ENCODE measurements around the gene MYOM1. TPM values are rescaled to one million over a fixed set of nuclear protein-coding genes. Genes with fewer than 3 reads are reported as not detected.

Gene MYOM1
- total RNA-seq, 1 experiment from 2014 or later: 0.37 TPM

- no TSS peak for BruUV-seq (replicated peaks)
- intact Hi-C loops (cut with micrococcal nuclease; ENCODE audit: unreplicated experiment): no loop called here
- CTCF ChIA-PET: no interaction called here
Observed at GRCh38 chr18:3094338-3094684, 125.5 kb downstream of the MYOM1 start.

GRCh38 chr18:3093624-3094337 lies 126.0 kb downstream of the MYOM1 start:
- peaks cover 20% of the 10 kb centered on the region for H3K4me1 ChIP-seq (ENCODE audit: insufficient read depth, low read length, poor library complexity, severe bottlenecking)
- ChIA-PET CTCF (no interaction called here), POLR2A (ENCODE audit: low non-redundant PET) (interaction anchor here (0.6 kb wide), 1 partner anchor 10 kb away, joined by 3 read pairs; no protein-coding TSS in a partner anchor)
- H3K4me3 ChIP-seq (ENCODE audit: low read depth, low read length, poor library complexity, severe bottlenecking): no peak overlapping the region
- TF ChIP-seq EZH2 (IDR thresholded peaks at IDR 0.05; ENCODE audit: borderline replicate concordance, low read depth, low read length, poor library complexity, severe bottlenecking): no peak
- no peak for TF ChIP-seq CTCF (conservative IDR thresholded peaks at IDR 0.05; ENCODE audit: low read depth, low read length)
- no peaks in the 10 kb centered on the region for H3K27me3 ChIP-seq (replicated peaks; ENCODE audit: insufficient read depth, low read depth, low read length, poor library complexity)
- no peaks in the 10 kb centered on the region for H3K36me3 ChIP-seq (ENCODE audit: insufficient read depth, low read length, poor library complexity, severe bottlenecking)
- H3K9me3 ChIP-seq (ENCODE audit: low read depth, low read length, poor library complexity, severe bottlenecking): no peaks in the 10 kb centered on the region
- intact Hi-C loops (cut with micrococcal nuclease; ENCODE audit: unreplicated experiment): no loop called here
- no TSS peak for BruUV-seq (replicated peaks)
- no peak for DNase-seq (ENCODE audit: low spot score)
- no peak overlapping the region for H3K27ac ChIP-seq (ENCODE audit: low read depth, low read length, poor library complexity, severe bottlenecking)

More at GRCh38 chr18:3094338-3094684, 125.5 kb downstream of the MYOM1 start:
- Histone ChIP-seq H3K4me3 (ENCODE audit: low read depth, low read length, poor library complexity, severe bottlenecking) (no peak overlapping the region), H3K27me3 (replicated peaks; ENCODE audit: insufficient read depth, low read depth, low read length, poor library complexity) (no peaks in the 10 kb centered on the region), H3K4me1 (ENCODE audit: insufficient read depth, low read length, poor library complexity, severe bottlenecking) (peaks cover 17% of the 10 kb centered on the region), H3K36me3 (ENCODE audit: insufficient read depth, low read length, poor library complexity, severe bottlenecking) (no peaks in the 10 kb centered on the region), H3K27ac (ENCODE audit: low read depth, low read length, poor library complexity, severe bottlenecking) (no peak overlapping the region), H3K9me3 (ENCODE audit: low read depth, low read length, poor library complexity, severe bottlenecking) (no peaks in the 10 kb centered on the region)
- DNase-seq (ENCODE audit: low spot score): no peak
- TF ChIP-seq CTCF (conservative IDR thresholded peaks at IDR 0.05; ENCODE audit: low read depth, low read length) (no peak), EZH2 (IDR thresholded peaks at IDR 0.05; ENCODE audit: borderline replicate concordance, low read depth, low read length, poor library complexity, severe bottlenecking) (no peak)
- POLR2A ChIA-PET (ENCODE audit: low non-redundant PET): interaction anchor here (0.6 kb wide), 1 partner anchor 11 kb away, joined by 3 read pairs; no protein-coding TSS in a partner anchor

GRCh38 chr18:3092727-3093126 lies 127.0 kb downstream of the MYOM1 start:
- intact Hi-C loops (cut with micrococcal nuclease; ENCODE audit: unreplicated experiment): no loop called here
- CTCF ChIA-PET: no interaction called here
- Histone ChIP-seq H3K27ac (ENCODE audit: low read depth, low read length, poor library complexity, severe bottlenecking) (no peak overlapping the region), H3K9me3 (ENCODE audit: low read depth, low read length, poor library complexity, severe bottlenecking) (no peaks in the 10 kb centered on the region), H3K36me3 (ENCODE audit: insufficient read depth, low read length, poor library complexity, severe bottlenecking) (no peaks in the 10 kb centered on the region), H3K4me1 (ENCODE audit: insufficient read depth, low read length, poor library complexity, severe bottlenecking) (peaks cover 30% of the 10 kb centered on the region), H3K4me3 (ENCODE audit: low read depth, low read length, poor library complexity, severe bottlenecking) (no peak overlapping the region), H3K27me3 (replicated peaks; ENCODE audit: insufficient read depth, low read depth, low read length, poor library complexity) (no peaks in the 10 kb centered on the region)
- no peak for DNase-seq (ENCODE audit: low spot score)
- no TSS peak for BruUV-seq (replicated peaks)
- POLR2A ChIA-PET (ENCODE audit: low non-redundant PET): no interaction called here
- no peak for TF ChIP-seq CTCF (conservative IDR thresholded peaks at IDR 0.05; ENCODE audit: low read depth, low read length)
- TF ChIP-seq EZH2 (IDR thresholded peaks at IDR 0.05; ENCODE audit: borderline replicate concordance, low read depth, low read length, poor library complexity, severe bottlenecking): no peak
